ENCODE measurements around the gene ENC1.
"Not testable (repeated sequence)": the region's sequence is repeated elsewhere in the genome, so short reads cannot be mapped to it uniquely, and the experiment has no call there.

ENC1 gene, protein sequence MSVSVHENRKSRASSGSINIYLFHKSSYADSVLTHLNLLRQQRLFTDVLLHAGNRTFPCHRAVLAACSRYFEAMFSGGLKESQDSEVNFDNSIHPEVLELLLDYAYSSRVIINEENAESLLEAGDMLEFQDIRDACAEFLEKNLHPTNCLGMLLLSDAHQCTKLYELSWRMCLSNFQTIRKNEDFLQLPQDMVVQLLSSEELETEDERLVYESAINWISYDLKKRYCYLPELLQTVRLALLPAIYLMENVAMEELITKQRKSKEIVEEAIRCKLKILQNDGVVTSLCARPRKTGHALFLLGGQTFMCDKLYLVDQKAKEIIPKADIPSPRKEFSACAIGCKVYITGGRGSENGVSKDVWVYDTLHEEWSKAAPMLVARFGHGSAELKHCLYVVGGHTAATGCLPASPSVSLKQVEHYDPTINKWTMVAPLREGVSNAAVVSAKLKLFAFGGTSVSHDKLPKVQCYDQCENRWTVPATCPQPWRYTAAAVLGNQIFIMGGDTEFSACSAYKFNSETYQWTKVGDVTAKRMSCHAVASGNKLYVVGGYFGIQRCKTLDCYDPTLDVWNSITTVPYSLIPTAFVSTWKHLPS
- 8.1 to 44.9 (median 35.0) reads per million in 4 experiments for total RNA-seq

GRCh38 chr5:74640450-74640953, at the start of gene ENC1:
ENC1 (minus strand) TSS chr5:74640728; CDS start chr5:74636485, 4,243 bp downstream.
- DNase-seq = peak; percentile 17

- no peak for DNase-seq
Observed at GRCh38 chr5:74686962-74687751, 46.6 kb upstream of the ENC1 start.

DNA sequence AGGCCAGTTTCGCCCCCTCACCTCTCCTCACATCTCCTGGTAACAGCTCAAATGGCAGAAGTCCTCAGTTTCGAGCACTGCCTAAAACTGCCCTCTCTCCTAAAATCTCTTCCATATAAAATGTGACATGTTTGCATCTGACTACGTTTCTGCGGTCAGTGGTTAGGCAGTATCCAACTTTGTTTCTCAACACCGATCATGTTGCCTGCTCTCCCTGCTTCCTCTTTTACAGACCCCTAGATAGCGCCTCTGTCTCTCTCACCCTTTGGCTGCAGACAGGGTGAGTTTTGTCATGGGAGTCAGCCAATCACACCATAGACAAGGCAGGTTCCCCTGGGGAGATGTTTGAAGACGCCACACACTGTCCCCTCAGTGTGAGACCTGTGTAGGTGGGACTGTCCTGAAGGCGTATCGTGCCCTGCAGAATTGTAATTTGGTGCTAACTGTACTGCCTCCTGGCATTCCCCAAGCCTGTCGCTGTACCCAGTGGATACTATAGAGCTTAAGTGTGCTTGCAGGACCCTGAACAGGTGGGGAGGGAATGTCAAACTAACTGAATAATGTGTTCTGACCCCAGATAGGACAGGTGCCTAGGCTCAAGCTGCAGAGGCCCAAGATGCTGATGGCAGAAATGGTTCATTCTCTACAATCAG, 45.6 kb upstream of the ENC1 start:
- no peak for DNase-seq

DNA sequence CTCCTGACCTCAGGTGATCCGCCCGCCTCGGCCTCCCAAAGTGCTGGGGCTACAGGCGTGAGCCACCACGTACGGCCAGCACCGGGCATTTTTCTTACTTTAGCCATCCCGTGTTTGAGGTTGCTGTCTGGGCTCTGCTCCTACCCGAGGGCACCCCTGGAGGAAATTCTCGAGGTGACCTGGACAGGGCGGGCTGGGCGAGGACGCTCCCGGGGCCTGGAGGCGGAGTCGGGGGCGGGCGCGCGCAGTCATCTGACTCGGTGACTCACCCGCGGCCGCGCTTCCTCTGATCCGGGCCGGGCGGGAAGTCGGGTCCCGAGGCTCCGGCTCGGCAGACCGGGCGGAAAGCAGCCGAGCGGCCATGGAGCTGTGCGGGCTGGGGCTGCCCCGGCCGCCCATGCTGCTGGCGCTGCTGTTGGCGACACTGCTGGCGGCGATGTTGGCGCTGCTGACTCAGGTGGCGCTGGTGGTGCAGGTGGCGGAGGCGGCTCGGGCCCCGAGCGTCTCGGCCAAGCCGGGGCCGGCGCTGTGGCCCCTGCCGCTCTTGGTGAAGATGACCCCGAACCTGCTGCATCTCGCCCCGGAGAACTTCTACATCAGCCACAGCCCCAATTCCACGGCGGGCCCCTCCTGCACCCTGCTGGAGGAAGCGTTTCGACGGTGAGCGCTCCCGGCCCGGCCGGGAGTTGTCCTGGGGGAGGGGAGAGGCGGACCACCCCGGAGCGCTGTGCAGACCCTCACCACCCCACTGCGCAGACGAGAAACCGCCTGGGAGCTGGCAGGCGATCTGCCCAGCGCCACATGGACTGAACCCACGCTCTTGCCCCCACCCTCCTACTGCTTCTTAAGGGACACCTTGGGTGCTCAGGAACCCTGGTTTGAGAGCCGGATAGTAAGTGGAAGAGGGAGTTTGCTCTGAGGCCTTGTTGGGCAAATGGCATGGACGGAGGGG, 44.6 kb upstream of the ENC1 start, which contains the start of gene HEXB:
Gene HEXB (plus strand): TSS at position 334 of the 952 bp plus-strand sequence. CDS start 28 bp downstream, at position 362.
- peak; percentile 63 for DNase-seq

- DNase-seq = no peak
Observed at GRCh38 chr5:74679966-74680365, 39.4 kb upstream of the ENC1 start.

- DNase-seq = not testable (repeated sequence)
Observed at GRCh38 chr5:74679300-74679699, 38.8 kb upstream of the ENC1 start.

GRCh38 chr5:74678123-74678522, 37.6 kb upstream of the ENC1 start:
- not testable (repeated sequence) for DNase-seq

GRCh38 chr5:74676466-74676865, 35.9 kb upstream of the ENC1 start:
- DNase-seq = not testable (repeated sequence)

DNA sequence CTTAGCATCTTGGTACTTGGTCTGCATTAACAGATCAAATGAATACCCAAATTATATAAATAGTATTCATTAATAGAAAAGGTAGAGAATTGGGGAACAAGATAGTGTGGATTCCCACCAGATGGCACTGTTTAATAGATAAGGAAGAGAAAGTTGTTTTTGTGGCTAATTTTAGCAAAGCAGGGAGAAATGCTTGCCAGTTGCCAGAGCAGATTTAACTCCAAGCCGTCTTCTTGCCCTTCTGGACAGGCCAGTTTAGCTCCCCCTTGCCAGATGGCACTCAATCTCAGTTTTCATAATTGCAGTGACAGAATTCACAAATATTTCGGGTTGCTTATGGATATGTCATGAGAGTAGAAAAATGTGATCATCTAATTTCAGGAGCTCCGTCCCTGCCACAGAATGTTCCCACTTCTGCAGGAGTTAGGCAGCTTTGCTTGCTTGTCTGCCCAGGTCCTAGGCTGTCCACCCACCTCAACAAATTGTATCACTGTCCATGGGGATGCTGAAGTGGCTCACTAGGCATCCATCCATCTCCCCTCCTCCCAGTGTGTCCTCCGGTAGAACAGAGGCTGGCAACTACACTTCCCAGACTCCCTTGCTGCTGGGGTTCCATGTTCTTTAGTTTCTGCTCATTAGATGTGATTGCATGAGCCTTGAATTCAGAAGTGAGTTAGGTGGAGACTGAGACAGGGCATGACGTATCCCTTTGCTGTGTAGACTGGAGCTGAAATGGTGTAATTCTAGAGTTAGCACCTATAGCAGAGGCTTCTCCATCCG, 32.7 kb upstream of the ENC1 start:
- no peak for DNase-seq

DNA sequence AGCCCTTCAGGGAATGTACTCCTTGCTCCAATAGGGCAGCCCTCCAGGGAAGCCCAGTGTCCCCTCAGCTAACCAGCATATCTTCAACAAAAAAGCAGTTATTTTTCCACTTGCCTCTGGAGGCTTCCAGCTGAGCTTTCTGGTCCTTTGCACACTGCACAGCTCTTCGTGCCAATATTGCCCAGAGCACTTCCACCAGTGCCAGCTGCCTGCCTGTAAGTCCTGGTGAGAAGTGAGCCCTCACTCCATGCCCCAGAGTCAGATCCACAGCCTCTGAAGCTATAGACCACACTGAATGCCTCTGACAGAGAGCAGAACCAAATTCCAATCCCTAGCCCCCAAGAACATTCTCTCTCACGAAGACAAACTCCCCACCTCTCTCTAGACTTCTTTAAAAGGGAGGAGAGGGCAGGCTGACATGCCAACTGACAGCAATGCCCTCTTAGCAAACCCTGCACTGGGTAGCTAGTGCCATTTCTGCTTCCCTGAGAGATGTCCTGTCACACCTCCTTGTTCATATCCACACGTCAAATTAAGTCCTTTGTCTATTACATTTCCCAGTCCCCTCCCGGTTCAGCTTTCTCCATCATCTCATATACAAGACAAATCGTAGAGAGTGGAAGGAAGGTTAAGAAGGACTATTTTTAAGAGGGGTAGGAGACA, 31.8 kb upstream of the ENC1 start:
- DNase-seq = no peak

DNA sequence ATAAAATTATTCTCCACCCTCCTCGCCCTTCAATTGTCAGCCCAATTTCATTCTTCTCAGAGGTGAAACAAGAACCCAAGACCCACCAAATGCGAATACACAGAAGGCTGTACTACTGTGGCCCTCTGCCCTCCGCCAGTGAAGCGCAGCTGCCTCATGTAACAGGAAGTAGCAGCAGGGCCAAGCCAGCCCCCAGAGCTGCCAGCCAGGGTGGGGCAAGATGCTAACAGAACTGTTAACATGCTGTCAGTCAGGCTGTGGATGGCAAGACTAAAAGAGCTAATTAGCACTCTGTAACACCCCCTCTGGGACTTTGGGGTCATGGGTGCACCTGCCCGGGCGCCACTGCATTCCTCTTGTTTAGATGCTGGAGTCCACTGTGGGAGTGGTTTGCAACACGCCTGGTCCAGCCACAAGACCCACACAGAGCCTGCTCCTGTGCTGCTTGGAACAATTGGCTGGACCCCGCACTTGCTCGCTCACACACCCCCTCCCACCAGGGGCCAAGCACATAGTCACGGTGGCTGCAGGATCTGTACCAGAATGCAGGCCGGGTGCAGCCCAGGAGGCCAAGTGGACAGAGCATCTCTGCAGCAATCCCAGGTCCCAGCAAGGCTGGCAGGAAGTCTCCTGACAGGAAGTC, 30.0 kb upstream of the ENC1 start:
- no peak for DNase-seq

DNA sequence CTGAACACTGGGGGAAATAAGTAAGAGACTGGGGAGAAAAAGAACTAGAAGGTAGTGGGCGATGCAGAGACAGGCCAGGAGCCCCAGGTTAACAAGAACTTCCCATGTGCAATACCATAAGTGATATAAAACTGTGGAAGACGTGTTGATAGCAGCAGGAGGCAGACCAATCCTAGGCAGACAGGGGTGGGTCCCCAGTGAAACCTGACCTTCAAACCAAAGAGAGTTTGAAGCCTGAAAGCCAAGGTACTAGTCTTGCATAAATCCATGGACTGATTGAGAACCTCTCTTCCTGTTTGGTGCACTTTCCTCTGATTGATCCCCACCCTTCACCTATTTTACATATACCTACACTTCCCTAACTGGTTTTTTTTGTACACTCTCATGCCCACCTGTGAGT, 29.3 kb upstream of the ENC1 start:
- no peak for DNase-seq

GRCh38 chr5:74667396-74667795, 26.9 kb upstream of the ENC1 start:
- DNase-seq = no peak

- no peak for DNase-seq
Observed at GRCh38 chr5:74665816-74666215, 25.3 kb upstream of the ENC1 start.

GRCh38 chr5:74665273-74665672, 24.7 kb upstream of the ENC1 start:
- DNase-seq = no peak

DNA sequence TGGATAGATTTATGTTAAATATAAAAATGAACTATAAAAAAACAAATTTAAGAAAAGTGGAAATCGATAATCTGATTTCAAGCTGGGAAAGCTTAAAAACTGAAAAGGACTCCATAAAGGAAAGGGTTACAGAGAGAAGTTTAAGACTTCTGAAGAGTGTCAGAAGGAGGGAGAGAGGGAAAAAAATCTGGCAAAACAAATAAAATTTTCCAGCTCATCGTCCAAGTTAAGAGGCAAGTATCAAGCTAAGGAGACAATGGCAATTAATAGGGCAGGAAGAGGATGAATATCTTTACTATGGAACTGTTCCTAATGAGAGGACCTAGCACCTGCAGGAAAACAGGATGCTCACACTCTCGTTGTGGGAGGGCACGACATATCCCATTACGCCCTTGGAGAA, 24.0 kb upstream of the ENC1 start:
- no peak for DNase-seq

DNA sequence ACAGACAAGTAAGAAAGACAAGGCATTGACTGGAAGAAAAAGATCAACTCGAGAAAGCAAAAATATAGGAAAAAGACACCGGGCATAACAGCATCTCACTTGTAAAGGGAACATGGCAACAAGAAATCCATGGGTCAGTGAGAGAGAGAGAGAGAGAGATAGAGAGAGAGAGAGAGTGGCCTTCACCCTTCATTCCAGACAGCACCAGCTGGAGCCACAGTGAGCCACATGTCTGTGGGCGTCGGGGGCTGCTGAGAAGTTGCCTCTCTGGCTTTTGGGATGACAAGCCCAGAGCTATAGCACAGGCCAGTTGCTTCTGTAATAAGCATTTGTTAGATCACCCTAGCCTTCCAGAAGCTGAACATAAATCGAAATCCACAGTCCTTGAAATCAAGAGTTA, 20.3 kb upstream of the ENC1 start:
- no peak for DNase-seq

DNA sequence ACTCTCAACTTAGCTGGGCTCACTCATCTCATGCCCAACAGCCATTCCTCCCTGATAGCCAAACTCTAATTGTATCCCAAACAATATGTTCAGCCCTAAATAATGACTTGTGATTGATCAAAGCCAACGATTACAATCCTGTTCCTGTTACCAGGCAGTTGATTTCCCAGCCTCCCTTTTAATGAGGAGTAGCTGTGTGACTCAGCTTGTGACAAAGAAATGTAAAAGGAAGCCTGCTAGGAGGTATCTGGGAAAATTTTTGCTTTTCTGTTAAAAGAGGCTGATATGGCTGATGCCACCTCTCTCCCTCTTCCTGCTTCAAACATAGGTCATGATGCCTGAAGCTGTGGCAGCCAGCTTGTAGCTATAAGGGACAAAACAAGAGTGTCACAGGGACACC, 19.6 kb upstream of the ENC1 start:
- no peak for DNase-seq

DNA sequence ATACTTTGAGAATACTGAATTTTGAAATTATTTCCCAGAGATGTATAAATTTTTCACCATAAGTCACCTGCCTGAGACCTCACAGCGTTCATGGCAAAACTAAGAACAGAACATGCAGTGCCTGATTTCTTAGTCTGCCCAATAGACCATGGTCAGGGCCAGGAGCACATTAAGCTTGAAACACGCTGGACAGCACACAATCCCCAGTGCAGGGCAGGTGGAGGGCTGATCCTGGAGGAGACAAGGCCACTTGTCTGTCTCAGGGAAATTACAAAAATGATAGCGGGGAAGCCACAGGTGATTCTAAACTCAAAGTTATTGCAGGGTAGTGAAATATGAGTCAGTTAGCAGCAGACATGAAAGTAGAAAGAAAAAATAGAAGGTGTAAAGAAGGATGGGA, 18.6 kb upstream of the ENC1 start:
- no peak for DNase-seq

GRCh38 chr5:74657165-74657564, 16.6 kb upstream of the ENC1 start:
- no peak for DNase-seq

All from effector CD8-positive, alpha-beta T cell (primary cell).